GM12878 (cell line): ENCODE results near the gene ABCA7. TPM values are rescaled to one million over a fixed set of nuclear protein-coding genes. Genes with fewer than 3 reads are reported as not detected.

Experiments
- ATAC-seq: fragments of 200-7000 bp; cut with Tn5 transposase; 3 replicates; pipeline ENCODE4 v1.9.1; 2020; ENCODE audit warnings: mild to moderate bottlenecking, moderate library complexity
- BruUV-seq: library from RNA; stranded (reverse); fragments of 400-500 nt; replicated peaks from 2 replicates; lab custom pipeline; 2021; lab: Mats Ljungman, UMichigan
- CTCF ChIA-PET: fragments of 300-600 bp; sonication (Branson Sonifier 250); formaldehyde crosslinking; extraction: SDS; loops from one replicate; lab custom pipeline; 2021; ENCODE audit warnings: inconsistent platforms; lab: Yijun Ruan, JAX
- POLR2A ChIA-PET: fragments of 350-600 bp; formaldehyde crosslinking; extraction: SDS; loops from one replicate; lab custom pipeline; 2021; ENCODE audit warnings: inconsistent platforms; lab: Charles Lee
- RAD21 ChIA-PET: fragments of 300-600 bp; sonication (Branson Sonifier 250); formaldehyde crosslinking; loops from one replicate; lab custom pipeline; 2023; ENCODE audit warnings: antibody characterized with exemption; ENCODE audit not compliant: unreplicated experiment; lab: Charles Lee
- SMC1A ChIA-PET: fragments of 300-600 bp; sonication (Branson Sonifier 250); formaldehyde crosslinking; loops from one replicate; lab custom pipeline; 2023; ENCODE audit not compliant: unreplicated experiment, uncharacterized antibody; lab: Charles Lee
- DNase-seq: peaks from one replicate; pipeline ENCODE4 v3.0.0-alpha.2; 2011; ENCODE audit warnings: low read depth, low spot score
- FAIRE-seq: peaks from 3 replicates; lab custom pipeline; 2011; peaks lifted over from hg19 to GRCh38; lab: Jason Lieb, UNC
- H2AFZ ChIP-seq: 2 replicates; pipeline ENCODE4 v1.6.0; 2011; ENCODE audit warnings: low read depth, low read length, control low read depth; ENCODE audit not compliant: control insufficient read depth
- H3K27ac ChIP-seq: 2 replicates; pipeline ENCODE4 v1.5.1; 2011; ENCODE audit warnings: control low read depth; ENCODE audit not compliant: control insufficient read depth, insufficient read depth
- H3K27me3 ChIP-seq, 2 experiments: replicated peaks in 1 of 2; 2 replicates each; pipeline versions ENCODE4 v1.6.0 to v1.6.1; 2011; ENCODE audit warnings: low read length in 1 of 2; ENCODE audit not compliant: control insufficient read depth in 2 of 2, insufficient read depth in 2 of 2
- H3K36me3 ChIP-seq, 2 experiments: 2 replicates each; pipeline ENCODE4 v1.5.1; 2011; ENCODE audit warnings: low read length in 1 of 2; ENCODE audit not compliant: control insufficient read depth in 2 of 2, insufficient read depth in 2 of 2
- H3K4me1 ChIP-seq: 2 replicates; pipeline ENCODE4 v1.6.1; 2011; ENCODE audit warnings: mild to moderate bottlenecking, low read length, moderate library complexity, mixed read lengths; ENCODE audit not compliant: control insufficient read depth, insufficient read depth
- H3K4me2 ChIP-seq: 2 replicates; pipeline ENCODE4 v1.6.0; 2011; ENCODE audit warnings: control low read depth; ENCODE audit not compliant: control insufficient read depth, insufficient read depth
- H3K4me3 ChIP-seq: fragments of 200-600 bp; sonication (generic); 2 replicates; pipeline ENCODE4 v1.5.1; 2016
- H3K79me2 ChIP-seq: 2 replicates; pipeline ENCODE4 v1.6.0; 2011; ENCODE audit warnings: low read length; ENCODE audit not compliant: control insufficient read depth, insufficient read depth
- H3K9ac ChIP-seq: 2 replicates; pipeline ENCODE4 v1.8.0; 2011; ENCODE audit warnings: low read length, control low read depth, mixed read lengths; ENCODE audit not compliant: control insufficient read depth, insufficient read depth
- H3K9me3 ChIP-seq: replicated peaks from 3 replicates; pipeline ENCODE4 v1.5.1; 2011; ENCODE audit warnings: mild to moderate bottlenecking, low read length; ENCODE audit not compliant: control insufficient read depth, insufficient read depth
- H4K20me1 ChIP-seq: 2 replicates; pipeline ENCODE4 v1.6.0; 2011; ENCODE audit not compliant: control insufficient read depth, insufficient read depth
- CBFB ChIP-seq: IDR thresholded peaks from 2 replicates; pipeline ENCODE4 v1.6.1; 2016; ENCODE audit warnings: antibody characterized with exemption, low read depth
- CHD1 ChIP-seq: IDR thresholded peaks from 2 replicates; pipeline ENCODE4 v1.6.1; 2012; ENCODE audit warnings: low read depth, low read length, improper control_type of control experiment
- MEF2B ChIP-seq: fragments of 450-650 bp; IDR thresholded peaks from 2 replicates; pipeline ENCODE4 v1.6.1; 2018; ENCODE audit warnings: mild to moderate bottlenecking, moderate library complexity; ENCODE audit not compliant: partially characterized antibody, poor library complexity, severe bottlenecking
- NR2F1 ChIP-seq: fragments of 450-650 bp; conservative IDR thresholded peaks from 2 replicates; pipeline ENCODE4 v1.6.1; 2017; ENCODE audit warnings: mild to moderate bottlenecking
- POLR2A ChIP-seq: IDR thresholded peaks from 2 replicates; pipeline ENCODE4 v1.6.1; 2011; ENCODE audit warnings: low read depth, mild to moderate bottlenecking, low read length
- POLR2AphosphoS5 ChIP-seq: IDR thresholded peaks from 2 replicates; pipeline ENCODE4 v1.6.1; 2011; ENCODE audit warnings: mild to moderate bottlenecking, low read length, inconsistent platforms
- SIN3A ChIP-seq: IDR thresholded peaks from 2 replicates; pipeline ENCODE4 v1.6.1; 2012; ENCODE audit warnings: low read depth, low read length, improper control_type of control experiment
- WGBS: methylation state at CpG from one replicate; pipeline ENCODE4 v1.1.6; 2016; ENCODE audit warnings: low lambda C conversion rate; ENCODE audit not compliant: insufficient replicate concordance, insufficient coverage; ENCODE audit errors: missing lambda C conversion rate; 5-methylcytosine and 5-hydroxymethylcytosine counted together
- in situ Hi-C: fragments of 300-500 bp; cut with MboI; formaldehyde crosslinking; loops from 9 replicates; pipeline ENCODE4 v1.14.3; 2018; ENCODE audit warnings: mixed read lengths
- intact Hi-C: fragments of 100-400 bp; cut with micrococcal nuclease; formaldehyde crosslinking; loops from one replicate; pipeline ENCODE4 v1.14.2; 2022; ENCODE audit not compliant: unreplicated experiment
- polyA plus RNA-seq, 11 experiments: library from polyadenylated mRNA; depleted of rRNA in 4 of 11; unstranded in 6 of 11; stranded (reverse) in 5 of 11; fragments of >200 nt; fragmentation: Nextera tagmentation in 4 of 11; fragmentation: Illumina TruSeq in 1 of 11; extraction: Ambion mirVana in 4 of 11; extraction: Trizol in 1 of 11; gene quantifications; 1 replicate in 1 of 11; 2 replicates in 10 of 11; pipeline versions ENCODE4 v1.2.1 to v1.2.3, GENCODE V29; 2011 to 2016; ENCODE audit warnings: inconsistent platforms in 2 of 11, missing spikeins in 2 of 11, low read depth in 1 of 11
- total RNA-seq, 4 experiments: library from RNA; depleted of rRNA in 3 of 4; stranded (reverse); fragments of >200 nt in 3 of 4; fragmentation: Illumina TruSeq in 1 of 4; extraction: Trizol in 1 of 4; gene quantifications; 2 replicates each; pipeline versions ENCODE4 v1.2.1 to v1.2.3, GENCODE V29; 2013 to 2021

The ABCA7 gene
- total and polyA plus RNA-seq, 10 of the 15 experiments (the other 5 are each of a cell fraction or from before 2014, with no cell fraction given): 1.0 to 49.5 (median 14.8) TPM

- POLR2A ChIA-PET: no interaction called here
Observed at GRCh38 chr19:1105873-1106840, 66.2 kb downstream of the ABCA7 start.

More at GRCh38 chr19:1105873-1106840, 66.2 kb downstream of the ABCA7 start:
- Histone ChIP-seq H2AFZ (no peak overlapping the region), H3K27ac (no peak overlapping the region), H3K27me3 (no peaks in the 10 kb centered on the region), H3K36me3 (peaks cover 0 to 15% of the 10 kb centered on the region in 2 experiments; a peak in 2 of 4 replicates), H3K79me2 (peaks cover 9% of the 10 kb centered on the region), H3K4me2 (peak overlapping the region; percentile 75; the same call in 1 of the 2 replicates), H4K20me1 (no peaks in the 10 kb centered on the region; the same call in 1 of the 2 replicates), H3K4me1 (peaks cover 26% of the 10 kb centered on the region), H3K9ac (no peak overlapping the region), H3K4me3 (no peak overlapping the region), H3K9me3 (no peaks in the 10 kb centered on the region)
- 72% methylated on average over 29 of the region's 32 CpGs for WGBS
- in situ Hi-C loops: loop anchor here (5.0 kb wide), 1 partner anchor 96 kb away; no protein-coding TSS in a partner anchor
- SMC1A ChIA-PET: interaction anchor here (1.2 kb wide), 1 partner anchor 182 kb away, joined by 3 read pairs; no protein-coding TSS in a partner anchor
- CTCF ChIA-PET: no interaction called here
- RAD21 ChIA-PET: interaction anchor here (1.3 to 1.8 kb wide), 2 partner anchors 12 to 39 kb away, joined by 3 to 5 read pairs; partner anchors contain the start of gene ARHGAP45
- intact Hi-C loops: no loop called here
- no peak for TF ChIP-seq CBFB
- TF ChIP-seq POLR2A: peak; percentile 56
- TF ChIP-seq SIN3A: no peak
- TF ChIP-seq CHD1: no peak
- no peak for TF ChIP-seq NR2F1
- no peak for TF ChIP-seq MEF2B
- TF ChIP-seq POLR2AphosphoS5: peak; percentile 77
- ATAC-seq: no peak
- no peak for FAIRE-seq
- DNase-seq: no peak
- no TSS peak for BruUV-seq
